NCI-H1417 (cell line): Measurements from ENCODE around the gene GALR2.
"Not testable (repeated sequence)": the region's sequence is repeated elsewhere in the genome, so short reads cannot be mapped to it uniquely, and the experiment has no call there.

Experiments used
- DNase-seq, 3 experiments: peaks; one replicate each; lab custom pipeline; 2025; lab: John Stamatoyannopoulos, UW

GALR2 gene, protein sequence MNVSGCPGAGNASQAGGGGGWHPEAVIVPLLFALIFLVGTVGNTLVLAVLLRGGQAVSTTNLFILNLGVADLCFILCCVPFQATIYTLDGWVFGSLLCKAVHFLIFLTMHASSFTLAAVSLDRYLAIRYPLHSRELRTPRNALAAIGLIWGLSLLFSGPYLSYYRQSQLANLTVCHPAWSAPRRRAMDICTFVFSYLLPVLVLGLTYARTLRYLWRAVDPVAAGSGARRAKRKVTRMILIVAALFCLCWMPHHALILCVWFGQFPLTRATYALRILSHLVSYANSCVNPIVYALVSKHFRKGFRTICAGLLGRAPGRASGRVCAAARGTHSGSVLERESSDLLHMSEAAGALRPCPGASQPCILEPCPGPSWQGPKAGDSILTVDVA

DNA sequence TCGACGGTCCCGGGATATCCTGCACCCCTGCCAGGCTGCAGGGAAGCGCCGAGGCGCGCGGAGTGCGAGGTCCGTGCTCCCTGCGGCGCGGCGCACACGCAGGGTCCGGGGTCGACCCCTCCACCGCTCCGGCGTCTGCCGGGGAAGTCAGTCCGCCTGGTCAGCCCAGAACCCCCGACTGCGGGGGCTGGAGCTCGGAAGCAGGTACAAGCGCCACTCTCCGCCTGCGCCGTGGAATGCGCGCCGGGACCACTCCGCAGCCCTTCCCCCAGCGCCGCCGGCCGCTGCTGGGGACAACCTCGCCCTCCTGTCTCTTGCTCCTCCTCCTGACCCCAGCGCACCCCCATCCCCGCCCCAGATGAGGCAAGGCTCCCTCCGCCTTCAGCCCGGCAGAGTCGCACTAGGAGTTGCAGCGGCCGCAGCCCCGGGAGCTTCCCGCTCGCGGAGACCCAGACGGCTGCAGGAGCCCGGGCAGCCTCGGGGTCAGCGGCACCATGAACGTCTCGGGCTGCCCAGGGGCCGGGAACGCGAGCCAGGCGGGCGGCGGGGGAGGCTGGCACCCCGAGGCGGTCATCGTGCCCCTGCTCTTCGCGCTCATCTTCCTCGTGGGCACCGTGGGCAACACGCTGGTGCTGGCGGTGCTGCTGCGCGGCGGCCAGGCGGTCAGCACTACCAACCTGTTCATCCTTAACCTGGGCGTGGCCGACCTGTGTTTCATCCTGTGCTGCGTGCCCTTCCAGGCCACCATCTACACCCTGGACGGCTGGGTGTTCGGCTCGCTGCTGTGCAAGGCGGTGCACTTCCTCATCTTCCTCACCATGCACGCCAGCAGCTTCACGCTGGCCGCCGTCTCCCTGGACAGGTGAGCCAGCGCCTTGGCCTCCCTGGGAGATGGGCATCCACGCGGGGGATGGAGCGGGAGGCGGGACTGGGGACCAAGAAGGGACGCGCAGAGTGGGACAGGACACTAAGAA is at the start of gene GALR2:
Gene GALR2 (plus strand): TSS at position 392 of the 974 bp plus-strand sequence. CDS start 103 bp downstream, at position 495.
- peak in 2 of 3 experiments; percentile 23 to 33 for DNase-seq

DNA sequence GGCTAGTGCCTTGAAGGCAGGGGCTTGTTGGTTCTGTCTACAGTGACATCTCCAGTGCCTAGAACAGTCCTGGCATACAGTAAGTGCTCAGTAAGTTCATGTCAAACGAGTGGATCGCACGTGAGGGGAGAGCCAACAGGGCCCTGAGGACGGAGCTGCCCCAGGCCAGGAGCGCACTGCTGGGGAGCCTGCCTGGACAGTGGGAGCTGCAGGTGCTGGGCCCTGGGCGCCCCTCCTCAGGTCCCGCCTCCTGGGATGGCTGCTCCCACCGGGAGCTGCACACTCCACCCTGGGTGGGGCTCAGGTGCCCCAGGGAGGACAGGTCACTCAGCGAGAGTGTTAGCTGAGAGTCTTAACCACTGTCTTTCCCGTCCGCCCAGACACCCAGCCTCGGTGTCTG is 49.3 kb upstream of the GALR2 start:
- no peak for DNase-seq

- peak in 1 of 3 experiments; percentile 28 for DNase-seq
Measured at GRCh38 chr17:76026714-76027158, 47.8 kb upstream of the GALR2 start.

DNA sequence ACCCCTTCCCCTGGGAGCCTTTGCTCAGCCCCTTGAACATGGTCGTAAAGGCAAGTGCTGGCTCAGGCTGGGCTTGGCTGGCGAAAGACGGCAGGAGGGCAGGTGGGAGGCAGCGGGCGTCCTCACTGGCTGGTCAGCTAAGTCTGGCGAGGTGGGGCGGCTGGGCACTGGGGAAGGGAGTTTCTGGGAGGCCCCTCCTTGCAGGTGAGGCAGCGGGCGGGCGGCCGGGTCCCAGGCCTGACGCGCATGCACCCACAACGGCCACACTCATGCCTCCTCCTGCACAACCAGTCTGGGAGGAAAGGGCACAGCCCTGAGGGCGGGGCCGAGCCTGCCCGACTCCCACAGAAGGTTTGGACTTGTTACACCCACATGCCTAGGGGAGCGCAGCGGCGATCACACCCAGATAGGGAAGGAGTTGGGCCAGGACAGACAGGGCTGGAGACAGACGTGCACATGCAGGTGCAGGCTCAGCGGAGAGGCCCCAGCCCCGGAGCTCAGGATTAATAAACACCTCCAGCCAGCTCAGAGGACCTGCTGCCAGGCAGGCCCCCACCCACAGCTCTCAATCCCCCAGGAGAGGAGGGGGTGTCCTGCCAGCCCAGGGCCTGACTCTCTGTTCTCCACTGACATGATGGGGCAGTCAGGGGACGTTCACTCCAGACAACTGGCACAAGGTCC is 47.3 kb upstream of the GALR2 start, which contains the start of gene EVPL:
Gene EVPL (minus strand): TSS at position 148 of the 681 bp plus-strand sequence. CDS start 108 bp downstream, at position 40.
- peak in 2 of 3 experiments; percentile 43 to 65 for DNase-seq

- DNase-seq: peak in 2 of 3 experiments; percentile 69 to 90
Measured at GRCh38 chr17:76032073-76032779, 42.4 kb upstream of the GALR2 start.

DNA sequence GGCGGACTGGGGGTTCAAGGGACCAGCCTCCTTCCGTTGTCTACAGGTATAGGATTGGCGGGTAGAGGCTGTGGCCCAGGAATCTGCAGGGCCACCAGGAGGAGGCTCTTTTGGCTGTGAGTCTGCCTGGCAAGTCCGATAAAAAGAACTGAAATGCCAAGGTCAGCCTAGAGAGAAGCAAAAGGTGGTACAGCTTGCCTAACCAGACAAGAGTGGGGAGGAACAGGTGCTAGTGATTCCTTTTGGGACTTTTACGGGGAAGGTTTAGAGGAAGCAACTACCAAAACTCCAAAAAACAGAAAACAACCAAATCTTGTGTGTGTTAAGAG is 41.8 kb upstream of the GALR2 start:
- DNase-seq: no peak

- no peak for DNase-seq
Measured at GRCh38 chr17:76033139-76033538, 41.4 kb upstream of the GALR2 start.

GRCh38 chr17:76034428-76035350 is 39.9 kb upstream of the GALR2 start:
- no peak for DNase-seq

GRCh38 chr17:76036497-76037261 is 37.9 kb upstream of the GALR2 start:
- no peak for DNase-seq

GRCh38 chr17:76038050-76038449 is 36.5 kb upstream of the GALR2 start:
- DNase-seq: no peak

GRCh38 chr17:76039121-76039520 is 35.5 kb upstream of the GALR2 start:
- DNase-seq: no peak

DNA sequence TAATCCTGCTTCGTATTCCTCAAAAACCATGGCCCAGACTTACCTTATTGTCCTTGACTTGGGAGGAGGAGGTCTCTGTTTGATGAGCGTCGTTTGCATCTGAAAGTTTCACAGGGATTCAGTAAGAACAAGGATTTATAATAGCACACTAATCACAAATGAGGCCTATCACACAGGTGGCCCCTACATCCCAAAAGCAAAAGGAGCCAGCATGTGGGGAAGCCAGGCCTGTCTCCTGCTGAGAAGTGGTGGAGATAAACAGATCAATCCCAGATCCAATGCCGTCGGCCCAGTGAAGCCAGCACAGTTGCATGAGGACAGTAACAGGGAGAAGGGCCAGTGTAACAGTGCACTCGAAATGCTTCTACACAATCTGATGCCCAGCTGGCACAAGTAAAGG is 34.2 kb upstream of the GALR2 start:
- no peak for DNase-seq

GRCh38 chr17:76042868-76043267 is 31.7 kb upstream of the GALR2 start:
- not testable (repeated sequence) for DNase-seq

GRCh38 chr17:76044475-76045007 is 30.0 kb upstream of the GALR2 start:
- DNase-seq: not testable (repeated sequence)

DNA sequence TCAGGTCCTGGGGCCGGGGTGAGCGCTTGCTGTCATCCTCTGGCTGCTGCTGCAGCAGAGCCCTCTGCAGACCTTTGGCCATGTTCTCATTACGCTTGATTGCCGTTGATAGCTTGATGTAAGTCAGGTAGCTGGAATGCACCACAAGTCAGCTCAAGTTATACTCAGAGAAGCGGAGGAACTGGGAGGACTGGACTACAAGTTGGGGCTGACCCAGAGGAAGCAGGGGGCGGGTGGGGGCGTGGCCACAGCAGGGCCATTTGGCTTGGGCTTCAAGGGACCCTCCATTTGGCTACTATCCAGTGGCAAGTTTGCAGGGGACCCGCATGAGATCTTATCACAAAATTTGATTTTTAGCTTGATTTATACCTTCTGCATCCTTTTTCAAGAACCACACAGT is 28.5 kb upstream of the GALR2 start:
- DNase-seq: no peak

DNA sequence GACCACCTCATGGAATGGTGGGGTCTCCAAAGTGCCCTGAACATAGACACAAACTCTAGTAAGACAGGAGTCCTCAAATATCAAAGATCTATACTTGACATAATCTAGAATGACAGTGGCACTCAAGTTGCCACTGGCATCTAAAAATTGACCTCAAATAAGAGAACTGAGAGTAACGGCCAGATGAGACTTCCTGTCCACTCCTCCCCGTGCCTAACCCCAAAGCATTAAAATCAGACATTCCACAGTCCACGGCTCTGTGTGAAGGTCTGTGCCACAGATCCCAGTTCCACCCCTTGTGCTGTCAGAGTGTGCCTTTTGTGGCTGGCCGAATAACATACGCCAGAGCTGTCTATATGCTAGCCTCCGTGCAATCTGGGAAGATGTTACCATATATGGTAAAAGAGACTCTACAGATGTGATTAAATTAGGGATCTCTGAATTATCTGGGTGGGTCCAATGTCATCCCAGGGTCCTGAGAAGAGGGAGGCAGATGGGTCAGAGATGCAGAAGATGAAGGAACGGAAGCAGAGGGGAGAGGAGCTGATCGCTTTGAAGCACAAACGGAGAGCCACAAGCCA is 26.5 kb upstream of the GALR2 start:
- DNase-seq: no peak

DNA sequence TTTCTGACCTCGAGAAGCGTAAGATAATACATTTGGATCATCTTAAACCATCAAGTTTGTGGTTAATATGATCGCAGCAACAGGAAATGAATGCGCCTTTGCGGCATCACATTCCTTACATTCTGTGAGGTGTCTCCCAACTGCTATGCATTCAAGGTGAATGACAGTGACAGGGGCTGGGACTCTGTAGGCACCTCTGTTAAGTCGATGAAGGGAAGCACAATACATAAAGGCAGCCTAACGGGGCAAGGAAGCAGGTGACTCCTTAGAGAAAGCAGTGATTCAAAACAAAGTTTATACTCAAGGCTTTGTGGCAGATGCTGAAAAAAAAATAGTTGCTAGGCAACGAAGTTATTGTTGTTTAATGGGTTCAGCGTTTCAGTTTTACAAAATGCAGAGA is 25.9 kb upstream of the GALR2 start:
- DNase-seq: no peak

GRCh38 chr17:76049239-76049638 is 25.3 kb upstream of the GALR2 start:
- no peak for DNase-seq
